WERI-Rb-1 (cell line): ENCODE measurements around the gene RAF1.
"Not testable (repeated sequence)": the region's sequence is repeated elsewhere in the genome, so short reads cannot be mapped to it uniquely, and the experiment has no call there.

Experiments used
- DNase-seq: peaks from one replicate; pipeline ENCODE4 v3.0.0-alpha.2; 2020
- H3K27ac ChIP-seq: fragments of 250-450 bp; sonication (Bioruptor Pico); 2 replicates; pipeline ENCODE4 v1.5.1; 2020; ENCODE audit warnings: mild to moderate bottlenecking, moderate library complexity
- H3K27me3 ChIP-seq: fragments of 250-450 bp; sonication (Bioruptor Pico); 2 replicates; pipeline ENCODE4 v1.5.1; 2021; ENCODE audit warnings: mild to moderate bottlenecking, low read depth, moderate library complexity; ENCODE audit not compliant: insufficient read depth, severe bottlenecking
- H3K36me3 ChIP-seq: fragments of 250-450 bp; sonication (Bioruptor Pico); 2 replicates; pipeline ENCODE4 v1.5.1; 2020; ENCODE audit warnings: mild to moderate bottlenecking, moderate library complexity
- H3K4me3 ChIP-seq: 2 replicates; pipeline ENCODE4 v1.5.1; 2011; ENCODE audit warnings: low read depth, mild to moderate bottlenecking, control low read depth, low read length
- H3K9me3 ChIP-seq: fragments of 250-450 bp; sonication (Bioruptor Pico); 2 replicates; pipeline ENCODE4 v1.5.1; 2021; ENCODE audit warnings: mild to moderate bottlenecking, moderate library complexity; ENCODE audit not compliant: severe bottlenecking
- TF ChIP-seq, protein P1 (sequence below): IDR thresholded peaks from 2 replicates; pipeline ENCODE4 v1.5.1; 2011; ENCODE audit warnings: low read depth, mild to moderate bottlenecking, control low read depth, inconsistent platforms, low read length

The RAF1 gene

GRCh38 chr3:12653747-12654146 is 10.2 kb downstream of the RAF1 start:
- Histone ChIP-seq H3K27me3 (no peaks in the 10 kb centered on the region), H3K9me3 (no peaks in the 10 kb centered on the region), H3K4me3 (no peak overlapping the region), H3K36me3 (no peaks in the 10 kb centered on the region; the same call in none of the 2 replicates), H3K27ac (no peak overlapping the region)
- DNase-seq, result no peak
- TF ChIP-seq, protein P1, sequence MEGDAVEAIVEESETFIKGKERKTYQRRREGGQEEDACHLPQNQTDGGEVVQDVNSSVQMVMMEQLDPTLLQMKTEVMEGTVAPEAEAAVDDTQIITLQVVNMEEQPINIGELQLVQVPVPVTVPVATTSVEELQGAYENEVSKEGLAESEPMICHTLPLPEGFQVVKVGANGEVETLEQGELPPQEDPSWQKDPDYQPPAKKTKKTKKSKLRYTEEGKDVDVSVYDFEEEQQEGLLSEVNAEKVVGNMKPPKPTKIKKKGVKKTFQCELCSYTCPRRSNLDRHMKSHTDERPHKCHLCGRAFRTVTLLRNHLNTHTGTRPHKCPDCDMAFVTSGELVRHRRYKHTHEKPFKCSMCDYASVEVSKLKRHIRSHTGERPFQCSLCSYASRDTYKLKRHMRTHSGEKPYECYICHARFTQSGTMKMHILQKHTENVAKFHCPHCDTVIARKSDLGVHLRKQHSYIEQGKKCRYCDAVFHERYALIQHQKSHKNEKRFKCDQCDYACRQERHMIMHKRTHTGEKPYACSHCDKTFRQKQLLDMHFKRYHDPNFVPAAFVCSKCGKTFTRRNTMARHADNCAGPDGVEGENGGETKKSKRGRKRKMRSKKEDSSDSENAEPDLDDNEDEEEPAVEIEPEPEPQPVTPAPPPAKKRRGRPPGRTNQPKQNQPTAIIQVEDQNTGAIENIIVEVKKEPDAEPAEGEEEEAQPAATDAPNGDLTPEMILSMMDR, result no peak

GRCh38 chr3:12648384-12648959 is 15.4 kb downstream of the RAF1 start:
- DNase-seq, result no peak
- Histone ChIP-seq H3K9me3 (no peaks in the 10 kb centered on the region), H3K4me3 (no peak overlapping the region), H3K27me3 (no peaks in the 10 kb centered on the region), H3K36me3 (no peaks in the 10 kb centered on the region; the same call in none of the 2 replicates), H3K27ac (no peak overlapping the region)
- TF ChIP-seq, protein P1, result no peak

DNA sequence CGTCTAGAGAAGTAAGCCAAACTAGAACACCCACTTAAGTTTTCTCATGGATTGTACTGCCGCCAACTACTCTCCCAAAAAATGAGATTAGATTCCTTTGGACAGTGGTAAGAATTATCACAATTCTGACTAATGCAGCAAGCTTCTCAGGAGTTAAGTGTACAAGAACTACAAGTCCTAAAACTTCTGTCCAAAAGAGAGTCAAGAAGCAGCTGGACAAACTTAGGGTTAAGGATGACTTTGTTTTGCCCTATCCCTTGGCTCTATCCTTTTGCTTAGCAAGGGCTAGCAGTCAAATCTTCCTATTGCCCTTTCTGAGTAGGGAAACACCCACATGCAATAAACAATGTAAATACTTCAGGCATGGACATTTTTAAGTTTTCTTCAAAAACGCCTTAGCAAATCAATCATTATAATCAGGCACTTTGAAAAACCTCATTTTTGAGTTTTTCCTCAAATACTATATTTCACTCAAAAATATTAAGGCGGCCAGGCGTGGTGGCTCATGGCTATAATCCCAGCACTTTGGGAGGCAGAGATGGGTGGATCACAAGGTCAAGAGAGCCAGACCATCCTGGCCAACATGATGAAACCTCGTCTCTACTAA is 19.5 kb downstream of the RAF1 start:
- H3K4me3 ChIP-seq, result no peak overlapping the region
- TF ChIP-seq, protein P1, result no peak
- no peak overlapping the region for H3K27ac ChIP-seq
- H3K27me3 ChIP-seq, result no peaks in the 10 kb centered on the region
- H3K36me3 ChIP-seq, result peaks cover 6% of the 10 kb centered on the region; the same call in 1 of the 2 replicates
- H3K9me3 ChIP-seq, result no peaks in the 10 kb centered on the region
- no peak for DNase-seq

GRCh38 chr3:12643724-12644123 is 20.2 kb downstream of the RAF1 start:
- Histone ChIP-seq H3K27ac (peak overlapping the region; percentile 40), H3K36me3 (peaks cover 6% of the 10 kb centered on the region; the same call in 1 of the 2 replicates), H3K9me3 (no peaks in the 10 kb centered on the region), H3K4me3 (no peak overlapping the region), H3K27me3 (no peaks in the 10 kb centered on the region)
- DNase-seq, result no peak
- TF ChIP-seq, protein P1, result no peak

DNA sequence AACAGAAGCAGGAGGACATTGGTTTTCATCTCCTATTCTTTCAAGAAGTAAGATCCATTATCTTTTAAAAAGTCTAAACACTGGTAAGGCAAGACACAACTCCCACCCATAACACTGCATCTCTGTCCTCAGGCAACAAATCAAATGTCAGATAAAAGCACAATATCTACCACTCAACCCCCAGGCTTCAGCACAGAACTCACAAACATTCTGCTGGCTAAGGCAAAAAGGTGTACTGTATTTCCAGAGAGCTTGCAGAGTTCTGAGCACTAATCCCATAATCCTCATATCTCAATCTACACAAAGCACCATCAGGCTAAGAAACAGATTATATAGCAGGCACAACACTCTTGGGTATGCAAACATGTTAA is 20.9 kb downstream of the RAF1 start:
- Histone ChIP-seq H3K27ac (peak overlapping the region; percentile 40), H3K36me3 (peaks cover 6% of the 10 kb centered on the region; the same call in 1 of the 2 replicates), H3K4me3 (no peak overlapping the region), H3K9me3 (no peaks in the 10 kb centered on the region), H3K27me3 (no peaks in the 10 kb centered on the region)
- TF ChIP-seq, protein P1, result no peak
- DNase-seq, result peak; percentile 16

DNA sequence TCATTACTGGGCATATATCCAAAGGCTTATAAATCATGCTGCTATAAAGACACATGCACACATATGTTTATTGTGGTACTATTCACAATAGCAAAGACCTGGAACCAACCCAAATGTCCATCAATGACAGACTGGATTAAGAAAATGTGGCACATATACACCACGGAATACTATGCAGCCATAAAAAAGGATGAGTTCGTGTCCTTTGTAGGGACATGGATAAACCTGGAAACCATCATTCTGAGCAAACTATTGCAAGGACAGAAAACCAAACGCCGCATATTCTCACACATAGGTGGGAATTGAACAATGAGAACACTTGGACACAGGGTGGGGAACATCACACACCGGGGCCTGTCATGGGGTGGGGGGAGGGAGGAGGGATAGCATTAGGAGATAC is 23.1 kb downstream of the RAF1 start:
- H3K36me3 ChIP-seq, result peaks cover 14% of the 10 kb centered on the region; the same call in 1 of the 2 replicates
- not testable (repeated sequence) for H3K9me3 ChIP-seq, H3K27me3 ChIP-seq, H3K27ac ChIP-seq, H3K4me3 ChIP-seq, DNase-seq
